Ishikawa (cell line): ENCODE measurements around the gene SERP1.

Source experiments
- CREB1 ChIP-seq: IDR thresholded peaks from 2 replicates; pipeline ENCODE4 v1.6.1; 2012; ENCODE audit warnings: low read depth
- EP300 ChIP-seq: IDR thresholded peaks from 2 replicates; pipeline ENCODE4 v1.6.1; 2012; ENCODE audit warnings: borderline replicate concordance
- MAX ChIP-seq: IDR thresholded peaks from 2 replicates; pipeline ENCODE4 v1.6.1; 2012
- NFIC ChIP-seq: IDR thresholded peaks from 2 replicates; pipeline ENCODE4 v1.6.1; 2012
- RAD21 ChIP-seq: IDR thresholded peaks from 2 replicates; pipeline ENCODE4 v1.6.1; 2012; ENCODE audit warnings: low read depth
- REST ChIP-seq: IDR thresholded peaks from 2 replicates; pipeline ENCODE4 v1.6.1; 2012; ENCODE audit warnings: low read depth, mild to moderate bottlenecking
- TAF1 ChIP-seq: IDR thresholded peaks from 2 replicates; pipeline ENCODE4 v1.6.1; 2012; ENCODE audit warnings: low read depth, mild to moderate bottlenecking
- TCF12 ChIP-seq: IDR thresholded peaks from 2 replicates; pipeline ENCODE4 v1.6.1; 2012; ENCODE audit warnings: low read depth

DNA sequence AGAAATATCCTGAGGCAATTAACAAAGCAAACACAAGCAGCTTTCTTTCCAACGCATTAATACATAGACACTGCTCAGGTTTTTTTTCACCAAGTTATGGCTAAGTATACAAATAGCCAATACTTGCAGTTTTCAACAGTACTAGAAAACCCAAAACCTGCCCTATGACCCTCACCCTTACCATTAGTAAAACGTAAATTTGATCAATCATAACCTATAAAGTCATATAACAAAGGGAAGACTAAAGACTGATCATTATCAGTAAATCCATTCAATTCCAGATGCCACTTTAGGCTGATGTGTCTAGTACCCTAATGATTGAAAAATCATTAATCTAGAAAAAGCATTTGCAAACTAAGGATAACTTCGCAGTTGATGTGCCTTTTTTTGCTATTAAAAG is 3.2 kb downstream of the SERP1 start:
- TF ChIP-seq EP300: no peak
- TF ChIP-seq REST: no peak
- no peak for TF ChIP-seq CREB1
- TF ChIP-seq TCF12: no peak
- TF ChIP-seq TAF1: no peak
- no peak for TF ChIP-seq NFIC
- no peak for TF ChIP-seq RAD21
- TF ChIP-seq MAX: no peak
